ENCODE results near the gene ZNF281. TPM values are rescaled to one million over a fixed set of nuclear protein-coding genes. Genes with fewer than 3 reads are reported as not detected.

ZNF281 gene
- total RNA-seq, 1 experiment from 2014 or later = 24.3 TPM

DNA sequence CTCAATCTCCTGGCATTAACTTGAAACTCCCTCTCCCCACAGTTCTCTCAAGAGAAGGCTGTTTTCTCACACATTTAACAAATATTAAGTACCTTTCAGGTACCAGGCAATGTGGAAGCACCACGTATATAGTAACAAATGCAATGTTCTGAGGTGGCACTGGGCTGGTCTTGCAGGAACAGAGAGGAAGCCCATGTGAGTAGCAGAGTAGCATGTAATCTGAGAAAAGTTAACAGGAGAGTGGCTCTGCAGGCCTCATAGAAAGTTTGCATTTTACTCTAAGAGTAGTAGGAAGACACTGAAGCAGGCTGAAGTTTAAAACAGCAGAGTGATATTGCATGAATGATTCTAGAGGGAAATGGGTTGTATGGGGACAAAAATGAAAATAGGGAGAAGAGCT, 21.0 kb downstream of the ZNF281 start:
- DNase-seq (ENCODE audit: low read depth) = no peak

GRCh38 chr1:200386416-200386815, 23.4 kb downstream of the ZNF281 start:
- DNase-seq (ENCODE audit: low read depth) = peak; percentile 38

GRCh38 chr1:200384818-200385390, 24.9 kb downstream of the ZNF281 start:
- DNase-seq (ENCODE audit: low read depth) = no peak

DNA sequence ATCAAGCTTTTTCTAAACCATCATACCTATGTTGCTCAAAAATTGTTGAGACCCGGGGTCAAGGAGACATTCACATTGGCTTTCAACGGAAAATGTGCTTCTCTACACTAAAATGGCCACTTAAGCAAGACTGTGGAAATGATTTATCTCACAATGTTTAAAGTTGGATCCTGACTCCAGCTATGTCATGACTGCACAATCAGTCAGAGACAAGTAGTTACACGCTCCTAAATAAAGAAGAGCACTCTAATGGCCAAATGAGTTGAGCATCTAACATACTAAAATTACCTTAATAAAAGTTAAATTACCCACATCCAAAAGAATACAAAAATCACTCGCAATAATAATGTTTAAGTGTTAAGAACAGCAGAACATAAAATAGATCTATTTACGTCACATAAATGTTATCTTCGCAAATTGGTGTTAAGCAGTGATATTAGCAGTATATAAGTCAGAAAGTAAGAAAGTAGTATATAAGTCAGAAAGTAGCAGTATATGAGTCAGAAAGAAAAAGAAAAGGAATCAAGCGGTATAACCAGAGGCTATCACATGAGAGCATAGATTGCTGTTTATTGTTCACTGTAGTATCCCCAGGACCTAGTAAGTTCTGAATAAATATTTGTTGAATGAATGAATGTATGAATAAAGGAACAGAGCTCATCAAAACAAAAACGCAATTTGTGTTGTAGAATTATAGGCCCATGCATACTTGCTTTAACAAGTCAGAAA, 28.4 kb downstream of the ZNF281 start:
- no peak for DNase-seq (ENCODE audit: low read depth)

- DNase-seq (ENCODE audit: low read depth) = no peak
These were observed 29.2 kb downstream of the ZNF281 start for GRCh38 chr1:200380589-200381021.

DNA sequence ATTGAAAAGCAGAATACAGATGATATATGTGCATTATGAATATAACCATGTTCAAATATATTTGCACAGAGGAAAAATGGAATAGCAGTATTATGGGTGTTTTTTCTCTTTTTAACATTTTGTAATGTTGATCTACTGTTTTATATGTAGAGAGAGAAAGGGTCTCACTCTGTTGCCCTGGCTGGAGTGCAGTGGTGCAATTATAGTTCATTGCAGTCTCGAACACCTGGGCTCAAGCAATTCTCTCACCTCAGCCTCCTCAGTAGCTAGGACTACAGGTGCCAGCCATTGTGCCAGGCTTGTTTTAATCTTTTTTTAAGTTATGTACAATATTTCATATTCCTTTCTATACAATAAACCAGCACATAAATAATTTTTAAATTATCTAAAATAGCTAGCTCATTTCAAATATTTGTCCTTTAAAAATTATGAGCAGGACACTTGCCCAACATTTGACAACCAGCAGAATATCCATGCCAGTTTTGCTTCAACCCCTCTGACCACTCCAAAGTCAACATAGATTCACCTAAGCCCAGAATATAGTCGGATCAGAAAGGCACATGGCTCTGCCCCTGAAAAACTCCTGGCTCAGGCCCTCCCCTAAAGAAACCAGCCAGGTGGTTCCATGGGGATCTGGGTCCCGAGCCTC, 29.8 kb downstream of the ZNF281 start:
- no peak for DNase-seq (ENCODE audit: low read depth)

- DNase-seq (ENCODE audit: low read depth) = peak; percentile 93
These were observed 30.4 kb downstream of the ZNF281 start for GRCh38 chr1:200379432-200379757.

DNA sequence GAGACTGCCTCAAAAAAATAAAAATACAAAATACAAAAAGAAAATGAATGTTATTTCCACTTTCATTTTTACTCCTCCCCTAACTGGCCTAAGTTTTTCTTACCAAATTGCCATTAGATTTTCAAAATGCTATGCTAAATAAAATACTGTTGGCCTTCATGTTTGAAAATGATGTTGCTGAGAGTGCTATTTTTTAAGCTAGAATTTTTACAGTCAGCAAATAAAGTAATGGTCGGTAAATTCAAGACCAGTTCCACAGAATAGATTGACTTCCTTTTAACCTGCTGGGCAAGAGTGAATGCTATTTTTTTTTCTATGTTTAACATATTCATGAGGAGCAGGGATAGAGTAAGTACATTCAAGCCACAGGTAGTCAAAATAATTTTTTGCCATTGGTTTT, 31.7 kb downstream of the ZNF281 start:
- no peak for DNase-seq (ENCODE audit: low read depth)

- peak; percentile 96 for DNase-seq (ENCODE audit: low read depth)
These were observed 33.3 kb downstream of the ZNF281 start for GRCh38 chr1:200376528-200376927.

DNA sequence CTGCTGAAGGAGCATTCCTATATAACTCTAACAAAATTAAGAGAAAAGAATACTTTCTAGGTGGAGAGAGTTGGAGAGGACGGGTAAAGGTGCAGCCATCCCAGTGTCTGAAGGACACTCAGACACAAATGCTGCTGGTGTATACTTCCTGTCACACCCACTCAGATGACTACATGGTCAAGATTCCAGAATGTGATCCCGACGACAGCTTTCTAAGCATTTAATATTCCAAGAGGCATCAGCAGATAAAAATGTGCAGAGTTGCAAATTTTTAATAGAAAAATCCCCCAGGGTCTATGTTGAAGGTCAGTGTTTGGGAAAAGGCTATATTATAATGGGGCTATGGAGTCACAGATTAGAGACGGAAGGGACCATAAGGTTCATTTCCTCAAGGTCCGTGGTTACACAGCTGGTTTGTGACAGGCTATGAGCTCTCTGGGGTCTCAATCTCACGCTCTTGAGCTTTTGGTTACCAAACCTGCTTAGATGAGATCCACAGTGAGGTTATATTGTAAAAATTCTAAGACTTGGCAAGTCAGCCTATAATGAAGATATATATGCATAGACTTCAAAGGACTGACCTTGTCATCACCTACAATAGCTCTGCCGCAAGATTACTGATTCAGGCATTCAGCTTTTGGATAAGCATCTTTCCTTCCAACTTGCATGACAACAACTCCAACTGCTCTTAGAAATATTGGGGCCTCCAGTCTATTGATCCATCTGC, 35.1 kb downstream of the ZNF281 start:
- peak; percentile 71 for DNase-seq (ENCODE audit: low read depth)

DNA sequence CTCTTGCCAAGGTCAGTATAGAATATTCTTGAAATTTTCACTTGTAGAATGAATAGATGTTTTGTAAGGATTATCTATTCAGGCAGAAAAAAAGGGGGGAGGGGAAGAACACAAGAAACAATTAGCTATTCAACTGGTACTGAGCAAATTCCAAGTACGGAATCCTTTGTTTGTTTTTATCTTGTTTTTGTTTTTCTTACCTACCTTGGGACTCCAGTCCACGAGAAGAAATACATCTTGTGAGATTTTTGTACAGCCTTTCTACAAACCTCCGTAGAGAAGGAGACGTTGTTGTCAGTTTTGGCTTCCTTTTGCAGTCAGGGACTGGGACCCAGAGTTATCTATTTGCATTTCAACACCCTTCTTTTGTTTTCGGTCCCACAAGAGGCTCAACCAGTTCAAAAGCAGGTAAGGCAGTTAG, 36.0 kb downstream of the ZNF281 start:
- no peak for DNase-seq (ENCODE audit: low read depth)

DNA sequence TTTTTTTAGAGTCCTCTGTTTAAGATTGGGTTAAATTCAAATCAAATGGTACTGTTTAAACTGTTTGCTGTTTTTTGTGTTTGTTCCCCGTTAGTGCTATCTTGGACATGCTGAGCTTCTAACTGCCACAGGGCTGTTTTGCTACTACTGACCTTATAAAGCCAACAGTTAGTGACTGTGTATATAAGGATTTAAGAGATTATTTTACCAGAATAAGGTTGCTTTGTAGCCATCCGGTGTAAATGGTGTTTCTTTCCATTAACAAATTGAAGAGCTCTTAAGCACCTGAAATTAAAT, 37.0 kb downstream of the ZNF281 start:
- no peak for DNase-seq (ENCODE audit: low read depth)

DNA sequence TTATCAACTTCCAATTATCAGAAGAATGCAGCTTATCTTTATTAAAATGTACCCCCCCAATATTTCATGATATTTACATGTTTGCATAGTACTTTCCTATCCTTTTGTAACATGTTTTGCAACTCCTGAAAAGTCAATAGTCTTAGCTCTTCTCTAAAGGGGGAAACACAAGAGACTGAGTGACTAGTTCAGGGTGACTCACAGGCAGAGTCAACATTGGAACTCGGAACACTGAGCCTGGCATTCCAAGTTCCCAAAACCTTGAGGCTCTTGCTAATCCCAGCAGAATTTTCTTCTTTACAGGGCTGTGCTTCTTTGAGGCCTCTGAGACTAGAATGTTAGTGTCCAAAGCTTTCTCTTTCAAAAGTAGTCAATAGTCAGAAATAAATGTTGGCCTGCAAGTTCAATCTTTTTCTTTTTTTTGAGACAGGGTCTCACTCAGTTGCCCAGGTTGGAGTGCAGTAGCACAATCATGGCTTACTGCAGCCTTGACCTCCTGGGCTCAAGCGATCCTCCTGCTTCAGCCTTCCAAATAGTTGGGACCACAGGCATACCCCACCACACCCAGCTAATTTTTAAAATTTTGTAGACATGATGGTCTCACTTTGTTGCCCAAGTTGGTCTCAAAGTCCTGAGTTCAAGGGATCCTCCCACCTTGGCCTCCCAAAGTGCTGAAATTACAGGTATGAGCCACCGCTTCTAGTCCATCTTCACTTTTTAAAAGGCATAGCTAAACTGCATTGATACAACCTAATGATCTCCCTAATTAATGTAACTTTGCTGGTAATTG, 37.5 kb downstream of the ZNF281 start:
- DNase-seq (ENCODE audit: low read depth) = peak; percentile 83

GRCh38 chr1:200369706-200370105, 40.1 kb downstream of the ZNF281 start:
- DNase-seq (ENCODE audit: low read depth) = no peak

GRCh38 chr1:200369131-200369530, 40.7 kb downstream of the ZNF281 start:
- no peak for DNase-seq (ENCODE audit: low read depth)

GRCh38 chr1:200368556-200368955, 41.3 kb downstream of the ZNF281 start:
- DNase-seq (ENCODE audit: low read depth) = no peak

DNA sequence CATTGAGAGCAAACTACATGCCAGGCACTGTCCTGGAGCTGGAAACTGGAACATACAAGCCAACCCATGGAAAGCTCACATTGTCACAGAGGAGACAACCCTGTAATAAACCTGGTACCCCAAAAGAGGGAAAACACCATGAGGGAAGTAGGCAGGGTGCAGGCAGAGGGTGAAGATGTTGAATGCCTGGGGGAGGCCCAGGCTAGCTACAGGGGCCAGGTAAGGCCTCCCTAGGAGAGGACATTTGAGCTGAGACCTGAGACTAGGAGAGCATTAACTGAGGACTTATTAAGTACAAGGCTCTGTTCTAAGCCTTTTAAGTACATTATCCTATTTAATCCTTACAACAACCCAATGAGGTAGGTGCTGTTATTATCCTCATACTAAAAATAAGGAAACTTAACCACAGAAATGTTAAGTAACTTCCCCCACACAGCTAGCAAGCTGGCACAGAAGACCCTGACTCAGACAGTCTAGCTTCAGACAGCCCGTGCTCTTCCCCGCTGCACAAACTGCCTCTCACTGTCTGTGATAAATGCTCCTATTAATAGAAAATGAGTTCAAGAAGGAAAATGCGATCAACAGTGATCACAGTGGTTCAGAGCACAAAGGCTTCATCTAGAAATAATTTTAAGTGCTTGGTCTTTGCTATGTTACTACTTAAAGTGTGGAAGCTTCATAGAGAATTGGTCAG, 41.8 kb downstream of the ZNF281 start:
- peak; percentile 74 for DNase-seq (ENCODE audit: low read depth)

- DNase-seq (ENCODE audit: low read depth) = peak; percentile 42
These were observed 43.1 kb downstream of the ZNF281 start for GRCh38 chr1:200366577-200367253.

DNA sequence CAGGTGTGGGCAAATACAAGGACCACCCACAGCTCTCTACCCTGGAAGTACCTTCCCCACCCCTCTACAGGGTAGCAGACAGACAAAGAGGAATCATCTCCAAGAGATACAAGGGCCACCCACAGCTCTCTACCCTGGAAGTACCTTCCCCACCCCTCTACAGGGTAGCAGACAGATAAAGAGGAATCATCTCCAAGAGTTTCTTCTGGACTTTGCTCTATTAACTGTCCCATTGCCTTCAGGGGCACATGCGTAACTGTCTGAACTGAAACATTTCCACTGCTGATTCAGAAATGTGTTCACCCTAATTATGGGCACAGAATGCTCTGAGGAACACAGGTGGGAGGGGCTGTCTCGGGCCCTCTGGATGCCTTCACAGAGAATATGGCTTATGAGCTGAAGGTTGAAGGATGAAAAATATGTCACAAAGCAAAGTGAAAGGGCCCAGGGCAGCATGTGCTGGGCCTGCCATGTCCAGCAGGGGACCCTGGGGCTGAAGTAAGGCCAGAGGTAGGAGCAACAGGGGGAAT, 43.9 kb downstream of the ZNF281 start:
- DNase-seq (ENCODE audit: low read depth) = peak; percentile 45

DNA sequence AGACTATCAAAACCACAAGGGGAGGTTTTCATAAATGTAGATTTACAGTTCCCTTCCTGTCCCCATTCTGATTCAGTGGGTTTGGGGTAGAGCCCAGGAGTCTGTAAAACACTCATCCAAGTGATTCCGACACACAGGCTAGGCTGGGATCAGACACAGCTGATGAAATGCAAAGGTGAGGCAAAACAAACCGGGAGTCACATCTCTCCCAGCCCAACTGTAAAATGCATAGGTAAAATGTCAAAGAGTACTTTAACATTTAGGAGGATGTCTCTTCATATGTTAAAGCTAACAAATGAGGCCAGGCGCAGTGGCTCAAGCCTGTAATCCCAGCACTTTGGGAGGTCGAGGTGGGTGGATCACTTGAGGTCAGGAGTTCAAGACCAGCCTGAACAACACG, 45.0 kb downstream of the ZNF281 start:
- peak; percentile 77 for DNase-seq (ENCODE audit: low read depth)
